Measurements from ENCODE around the gene ELAVL3. TPM values are rescaled to one million over a fixed set of nuclear protein-coding genes. Genes with fewer than 3 reads are reported as not detected.
A peak's percentile ranks its signal among the peaks of the same experiment; 100 is the strongest.

ELAVL3 gene
- polyA plus RNA-seq, 3 donors, result not detected

GRCh38 chr19:11426656-11427055 lies 54.2 kb downstream of the ELAVL3 start:
- H3K27me3 ChIP-seq (ENCODE audit: control insufficient read depth in 2 of 2, insufficient read depth in 2 of 2, low read length in 2 of 2), result peaks cover 15 to 27% of the 10 kb centered on the region in 2 donors

GRCh38 chr19:11425719-11426457 lies 55.0 kb downstream of the ELAVL3 start:
- H3K4me1 ChIP-seq (ENCODE audit: control insufficient read depth in 1 of 2, insufficient read depth in 2 of 2, low read length in 2 of 2), result peaks cover 23 to 24% of the 10 kb centered on the region in 2 donors
- peaks cover 27% of the 10 kb centered on the region for H3K4me1 Mint-ChIP-seq
- no peak overlapping the region for H3K9ac ChIP-seq (ENCODE audit: insufficient read depth, low read length, poor library complexity, severe bottlenecking)
- no peak overlapping the region for H3K4me3 ChIP-seq (replicated peaks in 1 of 3; ENCODE audit: low read depth in 2 of 3, low read length in 3 of 3)
- peaks cover 0 to 29% (median 11%) of the 10 kb centered on the region in 7 donors for H3K9me3 Mint-ChIP-seq
- H3K79me2 ChIP-seq (ENCODE audit: insufficient read depth, low read length), result no peaks in the 10 kb centered on the region
- H3K4me2 ChIP-seq (replicated peaks; ENCODE audit: extremely low read depth, low read length, poor library complexity, severe bottlenecking), result no peak overlapping the region
- no peaks in the 10 kb centered on the region for H4K20me1 ChIP-seq (ENCODE audit: insufficient read depth, low read length)
- H3K27me3 Mint-ChIP-seq (ENCODE audit: low read depth in 3 of 3), result peaks cover 37 to 48% (median 39%) of the 10 kb centered on the region in 3 donors
- no peak overlapping the region for H3K27ac Mint-ChIP-seq
- intact Hi-C loops (cut with micrococcal nuclease), result no loop called here
- TF ChIP-seq CTCF (IDR thresholded peaks at IDR 0.05), result no peak
- WGBS (ENCODE audit: insufficient coverage), result 92% methylated on average over 25 of the region's 28 CpGs
- peaks cover 15 to 34% of the 10 kb centered on the region in 2 donors for H3K27me3 ChIP-seq (ENCODE audit: control insufficient read depth in 2 of 2, insufficient read depth in 2 of 2, low read length in 2 of 2)
- H3K4me3 Mint-ChIP-seq, result no peak overlapping the region
- no peak for DNase-seq
- peaks cover 3 to 13% of the 10 kb centered on the region in 2 donors for H3K9me3 ChIP-seq (replicated peaks in 1 of 2; ENCODE audit: control insufficient read depth in 1 of 2, insufficient read depth in 1 of 2, low read length in 2 of 2)
- H3K27ac ChIP-seq (ENCODE audit: low read depth in 1 of 2, low read length in 2 of 2), result no peak overlapping the region
- H3K36me3 Mint-ChIP-seq, result peaks cover 2 to 3% of the 10 kb centered on the region in 2 donors
- no peaks in the 10 kb centered on the region for H3K36me3 ChIP-seq (replicated peaks in 1 of 2; ENCODE audit: control insufficient read depth in 1 of 2, insufficient read depth in 2 of 2, low read length in 2 of 2)
- H2AFZ ChIP-seq (ENCODE audit: insufficient read depth, low read depth, low read length, poor library complexity, severe bottlenecking), result no peak overlapping the region

More at GRCh38 chr19:11426656-11427055, 54.2 kb downstream of the ELAVL3 start:
- intact Hi-C loops (cut with micrococcal nuclease), result no loop called here
- Mint-ChIP-seq H3K27me3 (ENCODE audit: low read depth in 3 of 3) (peaks cover 29 to 41% (median 31%) of the 10 kb centered on the region in 3 donors), H3K9me3 (peaks cover 0 to 26% (median 9%) of the 10 kb centered on the region in 7 donors), H3K36me3 (peaks cover 2 to 3% of the 10 kb centered on the region in 2 donors), H3K27ac (peak overlapping the region in 2 of 7 donors; percentile 46 to 58), H3K4me3 (no peak overlapping the region), H3K4me1 (peaks cover 20% of the 10 kb centered on the region)
- H3K9ac ChIP-seq (ENCODE audit: insufficient read depth, low read length, poor library complexity, severe bottlenecking), result no peak overlapping the region
- 96% methylated on average over 12 of the region's 19 CpGs for WGBS (ENCODE audit: insufficient coverage)
- no peaks in the 10 kb centered on the region for H4K20me1 ChIP-seq (ENCODE audit: insufficient read depth, low read length)
- no peak overlapping the region for H3K27ac ChIP-seq (ENCODE audit: low read depth in 1 of 2, low read length in 2 of 2)
- no peaks in the 10 kb centered on the region for H3K79me2 ChIP-seq (ENCODE audit: insufficient read depth, low read length)
- peaks cover 3 to 13% of the 10 kb centered on the region in 2 donors for H3K9me3 ChIP-seq (replicated peaks in 1 of 2; ENCODE audit: control insufficient read depth in 1 of 2, insufficient read depth in 1 of 2, low read length in 2 of 2)
- no peak overlapping the region for H3K4me3 ChIP-seq (replicated peaks in 1 of 3; ENCODE audit: low read depth in 2 of 3, low read length in 3 of 3)
- no peak overlapping the region for H3K4me2 ChIP-seq (replicated peaks; ENCODE audit: extremely low read depth, low read length, poor library complexity, severe bottlenecking)
- no peak for DNase-seq
- no peak for TF ChIP-seq CTCF (IDR thresholded peaks at IDR 0.05)
- H2AFZ ChIP-seq (ENCODE audit: insufficient read depth, low read depth, low read length, poor library complexity, severe bottlenecking), result no peak overlapping the region
- H3K36me3 ChIP-seq (replicated peaks in 1 of 2; ENCODE audit: control insufficient read depth in 1 of 2, insufficient read depth in 2 of 2, low read length in 2 of 2), result no peaks in the 10 kb centered on the region
- H3K4me1 ChIP-seq (ENCODE audit: control insufficient read depth in 1 of 2, insufficient read depth in 2 of 2, low read length in 2 of 2), result peaks cover 15 to 17% of the 10 kb centered on the region in 2 donors

All from CD14-positive monocyte (primary cell).